H1 (cell line): Measurements from ENCODE around the gene TCEA2. TPM values are rescaled to one million over a fixed set of nuclear protein-coding genes. Genes with fewer than 3 reads are reported as not detected.

ENCODE experiments used
- CBX5 ChIP-seq: fragments of 300-800, 300-1000 bp; sonication (generic); IDR thresholded peaks from 2 replicates; pipeline ENCODE4 v1.7.1; 2016; ENCODE audit warnings: antibody characterized with exemption, low read length, low read depth
- EP300 ChIP-seq, 2 experiments: IDR thresholded peaks; 1 replicate in 1 of 2; 2 replicates in 1 of 2; pipeline ENCODE4 v1.6.1; 2011 to 2012; ENCODE audit warnings: low read depth in 2 of 2, low read length in 2 of 2, mild to moderate bottlenecking in 2 of 2, borderline replicate concordance in 1 of 2, inconsistent platforms in 1 of 2, moderate library complexity in 1 of 2
- KDM5A ChIP-seq: fragments of 200-600 bp; IDR thresholded peaks from 2 replicates; pipeline ENCODE4 v1.7.1; 2012; ENCODE audit warnings: mild to moderate bottlenecking, low read length, inconsistent platforms, mixed read lengths
- RXRA ChIP-seq: IDR thresholded peaks from 2 replicates; pipeline ENCODE4 v1.6.1; 2011; ENCODE audit warnings: low read depth, mild to moderate bottlenecking, low read length, moderate library complexity; ENCODE audit not compliant: insufficient read depth
- SIX5 ChIP-seq: IDR thresholded peaks from 2 replicates; pipeline ENCODE4 v1.6.1; 2011; ENCODE audit warnings: mild to moderate bottlenecking, low read depth, low read length
- SP2 ChIP-seq: IDR thresholded peaks from 2 replicates; pipeline ENCODE4 v1.6.1; 2012; ENCODE audit warnings: mild to moderate bottlenecking, low read length, inconsistent platforms
- SUZ12 ChIP-seq: fragments of 200-600 bp; sonication (generic); IDR thresholded peaks from 2 replicates; pipeline ENCODE4 v1.6.1; 2012; ENCODE audit warnings: mild to moderate bottlenecking, inconsistent platforms, low read length, moderate library complexity, mixed read lengths
- TAF1 ChIP-seq: IDR thresholded peaks from 2 replicates; pipeline ENCODE4 v1.6.1; 2011; ENCODE audit warnings: mild to moderate bottlenecking, low read depth, low read length
- TEAD4 ChIP-seq: IDR thresholded peaks from 2 replicates; pipeline ENCODE4 v1.6.1; 2012; ENCODE audit warnings: low read depth, low read length, inconsistent platforms, mixed read lengths
- YY1 ChIP-seq: IDR thresholded peaks from 2 replicates; pipeline ENCODE4 v1.6.1; 2011; ENCODE audit warnings: low read depth, mild to moderate bottlenecking, low read length
- polyA plus RNA-seq, 7 experiments: library from polyadenylated mRNA; depleted of rRNA in 3 of 7; stranded (reverse) in 5 of 7; unstranded in 2 of 7; fragments of >200 nt in 5 of 7; fragments of 200-250 nt in 2 of 7; gene quantifications; 1 replicate in 5 of 7; 2 replicates in 1 of 7; 4 replicates in 1 of 7; pipeline versions ENCODE4 v1.2.1 to v1.2.3, GENCODE V29; 2011 to 2013; ENCODE audit warnings: missing spikeins in 2 of 7, mixed read lengths in 2 of 7
- total RNA-seq: library from RNA; stranded (reverse); fragmentation: NEBNext Ultra II Directional; extraction: Animal tissue kit (Norgen Biotek cat#: 25700); gene quantifications from 2 replicates; pipeline ENCODE4 v1.2.1, GENCODE V29; 2021
- TF ChIP-seq, protein P1 (sequence below): IDR thresholded peaks from 2 replicates; pipeline ENCODE4 v1.6.1; 2012; ENCODE audit warnings: inconsistent platforms

The TCEA2 gene
- total and polyA plus RNA-seq, 2 of the 8 experiments (the other 6 are each of a cell fraction or from before 2014, with no cell fraction given) = 41.4 to 42.3 TPM

DNA sequence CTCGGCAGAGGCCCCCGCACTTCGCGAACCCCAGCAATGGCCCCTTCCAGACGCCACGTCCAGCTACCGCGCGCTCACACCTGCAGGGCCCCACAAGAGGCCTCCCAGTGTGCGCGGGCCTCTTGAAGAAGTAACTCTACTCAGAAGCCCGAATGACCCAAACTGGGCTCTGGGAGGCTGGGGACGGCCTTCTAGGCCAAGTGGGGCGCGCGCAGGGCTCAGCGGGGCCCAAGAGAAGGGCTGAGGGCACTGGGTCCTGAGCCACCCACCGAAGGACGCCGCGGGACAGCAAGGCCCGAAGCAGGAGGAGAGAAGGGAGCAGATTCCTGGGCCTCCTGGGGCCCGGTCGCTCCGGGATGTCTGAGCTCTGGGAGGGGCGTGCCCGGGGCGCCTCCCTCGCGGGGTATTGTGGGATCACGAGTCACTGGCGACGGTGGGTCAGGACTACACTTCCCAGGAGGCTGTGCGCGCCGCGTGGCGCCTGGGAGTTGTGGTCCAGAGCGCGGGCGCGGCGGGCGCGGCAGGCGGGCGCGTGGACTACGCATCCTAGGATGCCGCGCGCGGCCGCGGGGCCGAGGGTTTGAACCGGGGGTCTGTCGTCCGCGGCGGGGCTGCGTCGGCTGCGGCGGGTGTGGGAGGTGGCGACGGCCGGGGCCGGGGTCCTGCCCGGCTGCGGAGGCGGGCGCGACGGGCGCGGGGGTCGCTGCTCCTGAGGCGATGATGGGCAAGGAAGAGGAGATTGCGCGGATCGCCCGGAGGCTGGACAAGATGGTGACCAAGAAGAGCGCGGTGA is at the start of gene TCEA2 (continued):
- TF ChIP-seq KDM5A (0 out of 2 replicates have a peak, but pooled peaks have one; percentile 3), EP300 (IDR thresholded peaks at IDR 0.05; ENCODE audit: borderline replicate concordance in 1 of 2, low read depth in 2 of 2, low read length in 2 of 2) (no peak), TEAD4 (no peak), SP2 (no peak), SUZ12 (no peak), TAF1 (peak; percentile 38), RXRA (no peak), YY1 (no peak), SIX5 (peak; percentile 99), CBX5 (no peak)
- TF ChIP-seq, protein P1, sequence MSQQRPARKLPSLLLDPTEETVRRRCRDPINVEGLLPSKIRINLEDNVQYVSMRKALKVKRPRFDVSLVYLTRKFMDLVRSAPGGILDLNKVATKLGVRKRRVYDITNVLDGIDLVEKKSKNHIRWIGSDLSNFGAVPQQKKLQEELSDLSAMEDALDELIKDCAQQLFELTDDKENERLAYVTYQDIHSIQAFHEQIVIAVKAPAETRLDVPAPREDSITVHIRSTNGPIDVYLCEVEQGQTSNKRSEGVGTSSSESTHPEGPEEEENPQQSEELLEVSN = no peak
